Sigmoid colon (tissue), 4 donors: ENCODE data around the gene PSMC3.

ENCODE experiments used
- CTCF ChIP-seq, 4 experiments: fragments of 450-650 bp in 3 of 4; fragments of 200-600 bp in 1 of 4; IDR thresholded peaks; one replicate each; pipeline ENCODE4 v1.5.1; 2016 to 2019; ENCODE audit warnings: antibody characterized with exemption in 4 of 4, mild to moderate bottlenecking in 3 of 4, moderate library complexity in 2 of 4
- EP300 ChIP-seq, 4 donors: sonication (generic); formaldehyde crosslinking; IDR thresholded peaks; one replicate each; pipeline ENCODE4 v1.6.1; 2017; ENCODE audit warnings: antibody characterized with exemption in 4 of 4
- POLR2A ChIP-seq, 2 donors: fragments of 450-650 bp; IDR thresholded peaks; one replicate each; pipeline ENCODE4 v1.6.1; 2016; ENCODE audit warnings: antibody characterized with exemption in 2 of 2, mild to moderate bottlenecking in 2 of 2, moderate library complexity in 2 of 2
- POLR2AphosphoS5 ChIP-seq, 4 donors: sonication (generic); formaldehyde crosslinking; IDR thresholded peaks; one replicate each; pipeline ENCODE4 v1.6.1; 2017; ENCODE audit warnings: antibody characterized with exemption in 4 of 4

GRCh38 chr11:47377571-47378009 is 48.6 kb downstream of the PSMC3 start:
- TF ChIP-seq CTCF (IDR thresholded peaks at IDR 0.05) (no peak), EP300 (IDR thresholded peaks at IDR 0.05) (no peak), POLR2AphosphoS5 (IDR thresholded peaks at IDR 0.05) (no peak), POLR2A (IDR thresholded peaks at IDR 0.05) (no peak)
